NCI-H510A (cell line): ENCODE results near the gene TEN1.
"Not testable (repeated sequence)": the region's sequence is repeated elsewhere in the genome, so short reads cannot be mapped to it uniquely, and the experiment has no call there.

Experiments used
- DNase-seq: peaks from one replicate; lab custom pipeline; 2025; lab: John Stamatoyannopoulos, UW

Gene TEN1, protein sequence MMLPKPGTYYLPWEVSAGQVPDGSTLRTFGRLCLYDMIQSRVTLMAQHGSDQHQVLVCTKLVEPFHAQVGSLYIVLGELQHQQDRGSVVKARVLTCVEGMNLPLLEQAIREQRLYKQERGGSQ

DNA sequence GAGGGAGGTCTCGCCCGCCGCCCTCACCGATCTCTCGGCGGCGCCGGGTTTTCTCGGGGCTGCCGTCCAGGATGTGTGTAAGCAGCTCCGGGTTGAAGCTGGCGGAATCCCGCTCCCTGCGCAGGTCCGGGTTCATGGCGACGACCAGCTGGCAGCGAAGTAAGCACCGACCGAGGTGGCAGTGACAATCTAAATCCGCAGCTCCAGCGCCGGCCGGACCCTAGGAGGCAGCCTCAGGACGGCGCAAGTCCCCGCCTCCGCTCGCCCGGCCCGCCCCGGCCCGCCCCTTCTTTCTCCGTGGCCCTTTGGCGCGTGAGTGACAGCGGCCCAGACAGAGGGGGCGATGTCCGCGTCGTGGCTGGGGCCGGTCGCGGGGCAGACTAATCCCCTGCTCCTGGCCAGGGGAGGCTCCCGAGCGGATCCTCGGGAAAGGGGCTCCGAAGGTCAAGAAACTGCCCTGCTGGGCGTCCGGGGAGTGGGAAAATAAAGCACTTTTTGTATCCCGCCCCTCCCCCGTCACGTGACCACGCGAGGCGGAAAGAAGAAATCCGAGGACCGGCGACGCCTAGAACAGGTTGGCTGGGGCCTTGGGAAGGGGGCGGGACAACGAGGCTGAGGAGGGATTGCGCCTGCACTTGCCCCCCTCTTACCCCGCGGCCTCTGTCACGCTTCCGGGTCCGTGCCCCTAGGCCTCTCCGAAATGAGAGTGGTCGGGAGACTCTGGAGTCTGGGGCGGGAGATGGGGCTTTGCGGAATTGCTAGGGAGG, at the start of gene TEN1, which contains the start of gene ACOX1:
TSS of gene TEN1 (plus strand) at position 303 of the 767 bp plus-strand sequence. CDS start 6,953 bp downstream, outside the sequence.
TSS of gene ACOX1 (minus strand) at position 229 of the 767 bp plus-strand sequence. CDS start at position 136, 93 bp downstream.
- DNase-seq: peak; percentile 96

DNA sequence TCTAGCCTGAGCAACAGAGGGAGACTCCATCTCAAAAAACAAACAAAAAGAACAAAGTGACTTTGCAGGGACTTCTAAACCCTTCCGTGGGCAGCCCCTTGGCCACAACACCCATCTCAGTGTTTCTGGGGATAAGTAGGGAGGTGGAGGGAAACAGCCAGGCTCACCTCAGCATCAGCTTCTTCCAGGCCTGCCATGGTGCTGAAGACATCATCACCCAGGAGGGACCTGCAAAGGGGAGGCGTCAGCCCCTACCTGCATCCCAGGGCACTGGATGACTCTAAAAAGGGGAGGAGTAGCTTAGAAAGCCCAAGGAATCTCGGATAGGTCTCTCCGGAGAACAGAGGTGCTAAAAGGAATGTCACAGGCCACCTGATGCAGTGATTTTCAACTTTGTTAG, 48.0 kb upstream of the TEN1 start:
- DNase-seq: no peak

DNA sequence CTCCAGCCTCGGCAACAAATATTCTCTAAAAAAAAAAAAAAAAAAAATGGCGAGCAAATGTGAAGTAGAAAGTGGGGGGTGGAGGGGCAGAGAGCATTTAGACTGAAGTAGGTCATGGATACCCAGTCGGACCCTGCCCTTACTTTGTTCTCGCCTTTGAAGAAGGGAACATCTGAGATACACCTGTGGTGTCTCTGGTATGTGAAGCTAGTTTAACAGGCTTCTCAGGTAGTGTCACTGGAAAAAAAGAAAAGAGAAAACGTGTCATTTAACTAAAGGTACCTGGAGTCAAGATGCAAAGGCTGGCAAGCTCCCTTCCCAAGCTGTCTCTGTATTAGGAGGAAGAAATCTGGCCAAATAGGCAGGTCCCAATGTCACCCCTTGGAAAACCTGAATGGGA, 46.2 kb upstream of the TEN1 start:
- no peak for DNase-seq

DNA sequence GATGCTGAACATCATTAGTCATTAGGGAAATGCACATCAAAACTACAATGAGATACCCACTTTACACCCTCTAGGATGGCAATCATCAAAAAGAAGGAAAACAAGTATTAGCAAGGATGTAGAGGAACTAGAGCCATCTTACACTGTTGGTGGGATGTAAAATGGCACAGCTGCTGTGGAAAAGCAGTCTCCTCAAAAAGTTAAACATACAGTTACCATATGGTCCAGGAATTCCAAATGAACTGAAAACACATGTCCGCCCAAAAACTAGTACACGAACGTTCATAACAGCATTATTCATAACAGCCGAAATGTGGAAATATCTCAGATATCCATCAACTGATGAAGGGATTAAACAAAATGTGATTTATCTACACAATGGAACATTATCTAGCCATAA, 45.2 kb upstream of the TEN1 start:
- no peak for DNase-seq

DNA sequence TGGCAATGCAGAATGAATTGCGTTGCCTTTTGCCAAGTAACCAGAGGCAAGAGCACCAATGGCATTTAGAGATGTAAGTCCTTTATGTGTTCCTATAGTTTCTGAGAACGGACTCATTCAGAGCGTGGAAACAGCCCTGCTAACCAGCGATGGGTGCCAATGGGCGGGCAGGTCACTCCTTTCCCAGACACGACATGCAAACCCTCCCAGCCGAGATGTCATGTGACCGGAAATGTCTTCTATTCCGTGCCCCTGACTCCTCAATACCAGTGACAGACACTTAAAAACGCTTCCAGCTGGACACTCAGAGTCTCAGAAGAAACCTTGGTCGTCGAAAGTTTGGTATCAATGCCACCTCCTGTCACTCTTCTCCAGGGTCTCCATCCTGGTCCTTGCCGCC, 41.4 kb upstream of the TEN1 start:
- DNase-seq: no peak

DNA sequence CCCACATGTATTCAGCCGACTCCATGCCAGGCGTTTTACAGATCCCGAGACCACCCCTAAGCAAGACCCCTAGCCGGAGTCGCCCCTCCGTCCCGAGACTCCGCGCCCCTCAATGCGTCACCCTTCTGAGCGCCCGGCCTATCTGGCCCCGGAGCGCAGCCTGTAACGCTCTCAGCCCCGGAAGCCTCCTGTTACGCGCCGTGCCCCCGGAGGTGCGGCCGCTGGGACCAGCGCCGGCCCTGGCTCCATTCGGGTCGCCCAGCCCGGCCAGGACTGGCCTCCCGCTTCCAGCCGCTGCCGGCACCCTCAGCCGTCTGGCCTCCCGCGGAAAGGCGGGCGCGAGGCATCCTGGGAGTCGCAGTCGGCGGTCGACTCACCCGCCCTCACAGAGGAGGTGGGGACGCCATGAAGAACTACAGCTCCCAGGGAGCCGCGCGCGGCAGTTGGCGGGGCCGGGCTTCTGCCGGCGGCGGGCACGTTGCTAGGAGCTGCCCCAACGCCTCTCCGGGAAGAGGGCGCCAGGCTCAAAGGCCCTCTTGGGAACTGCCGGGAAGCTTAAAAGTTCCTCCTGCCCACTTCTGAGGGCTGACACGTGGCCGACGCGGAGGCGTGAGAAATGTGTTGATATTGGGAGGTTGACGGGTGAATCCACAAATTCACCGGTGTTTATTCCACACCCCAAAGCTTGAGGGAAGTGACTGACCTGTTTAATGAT, 38.2 kb upstream of the TEN1 start, which contains the start of gene FBF1:
TSS of gene FBF1 (minus strand) at position 316 of the 715 bp plus-strand sequence. CDS start 2,893 bp downstream, outside the sequence.
- DNase-seq: peak; percentile 95

DNA sequence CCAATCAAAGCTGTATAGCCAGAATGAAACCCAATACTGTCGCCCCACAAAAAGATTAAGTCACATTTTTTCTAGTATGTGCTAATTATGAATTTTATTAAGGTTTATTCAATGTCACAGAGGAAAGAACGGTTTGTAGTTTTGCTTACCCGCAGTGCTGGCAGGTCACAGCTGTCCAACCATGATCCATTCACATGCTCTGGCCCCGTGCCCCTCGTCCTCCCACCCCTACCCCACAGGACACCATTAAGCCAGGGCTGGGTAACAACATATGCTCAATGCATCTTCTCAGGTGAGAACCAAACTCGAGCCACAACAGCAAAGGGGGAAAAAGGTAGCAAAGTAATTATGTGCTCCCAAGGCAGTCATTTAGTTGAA, 37.6 kb upstream of the TEN1 start:
- no peak for DNase-seq

DNA sequence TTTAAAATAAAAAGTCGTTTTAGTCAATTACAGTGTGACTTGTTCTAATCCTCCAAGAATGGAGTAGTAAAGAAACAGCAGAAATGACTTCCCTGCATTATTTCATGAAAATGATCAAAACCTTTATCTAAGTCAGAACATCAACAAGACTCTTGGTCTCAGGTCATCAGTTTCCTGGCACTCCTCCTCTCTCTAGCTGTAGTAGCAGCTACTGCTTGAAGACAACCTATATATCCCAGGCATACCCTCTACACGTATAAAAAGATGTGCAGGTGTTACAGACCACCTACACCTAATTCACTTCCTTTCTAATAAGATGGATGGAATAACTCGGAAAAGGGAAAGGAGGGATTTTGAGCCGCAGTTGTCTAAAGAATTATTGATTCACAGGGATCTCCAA, 36.6 kb upstream of the TEN1 start:
- DNase-seq: no peak

DNA sequence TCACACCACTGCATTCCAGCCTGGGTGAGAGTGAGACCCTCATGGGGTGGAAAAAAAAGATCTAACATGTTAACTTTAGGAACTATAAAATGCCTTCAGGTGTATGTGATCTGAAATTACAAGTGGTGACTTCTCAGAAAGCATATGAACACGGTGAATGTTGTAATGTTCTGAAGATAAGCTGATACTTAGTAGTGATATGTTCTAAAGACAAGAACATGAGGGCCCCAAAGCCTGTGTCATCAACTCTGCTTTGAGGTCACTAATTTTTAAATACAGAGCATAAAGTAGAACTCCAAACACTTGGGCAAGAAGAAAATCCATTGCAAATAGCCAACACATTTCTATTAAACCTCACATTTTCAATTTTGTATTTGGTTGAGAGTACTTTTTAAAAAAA, 35.5 kb upstream of the TEN1 start:
- DNase-seq: no peak

DNA sequence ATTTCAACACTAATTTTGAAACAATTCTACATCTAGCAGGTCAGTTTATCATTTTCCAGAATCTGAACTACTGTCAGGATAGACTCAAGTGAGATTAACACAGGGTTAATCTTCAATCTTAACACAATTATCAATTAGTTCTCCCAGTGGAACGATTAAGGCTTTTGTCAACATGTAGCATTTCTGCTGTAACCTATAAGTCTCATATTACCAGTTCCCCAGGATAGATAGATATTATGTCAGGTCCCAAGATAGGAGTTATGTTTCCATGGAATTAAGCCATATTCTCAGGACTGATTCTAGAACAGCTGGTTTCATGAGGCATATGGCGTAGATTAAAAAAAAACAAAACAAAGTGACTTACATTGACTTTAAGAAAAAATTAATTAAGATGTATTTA, 33.8 kb upstream of the TEN1 start:
- DNase-seq: no peak

DNA sequence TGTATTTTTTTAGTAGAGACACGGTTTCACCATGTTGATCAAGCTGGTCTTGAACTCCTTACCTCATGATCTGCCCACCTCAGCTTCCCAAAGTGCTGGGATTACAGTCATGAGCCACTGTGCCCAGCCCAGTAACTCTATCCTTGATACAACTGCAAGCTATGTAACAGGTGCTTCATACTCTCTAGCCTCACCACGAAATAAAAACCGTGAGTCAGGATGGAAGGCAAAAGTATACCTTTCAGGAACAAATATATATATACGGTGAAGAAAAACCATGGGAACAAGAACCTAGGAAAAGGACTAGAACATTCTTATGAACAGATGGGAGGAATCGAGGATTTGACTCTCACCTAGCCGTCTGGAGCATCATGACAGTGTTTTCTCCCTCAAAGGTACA, 28.6 kb upstream of the TEN1 start:
- DNase-seq: no peak

DNA sequence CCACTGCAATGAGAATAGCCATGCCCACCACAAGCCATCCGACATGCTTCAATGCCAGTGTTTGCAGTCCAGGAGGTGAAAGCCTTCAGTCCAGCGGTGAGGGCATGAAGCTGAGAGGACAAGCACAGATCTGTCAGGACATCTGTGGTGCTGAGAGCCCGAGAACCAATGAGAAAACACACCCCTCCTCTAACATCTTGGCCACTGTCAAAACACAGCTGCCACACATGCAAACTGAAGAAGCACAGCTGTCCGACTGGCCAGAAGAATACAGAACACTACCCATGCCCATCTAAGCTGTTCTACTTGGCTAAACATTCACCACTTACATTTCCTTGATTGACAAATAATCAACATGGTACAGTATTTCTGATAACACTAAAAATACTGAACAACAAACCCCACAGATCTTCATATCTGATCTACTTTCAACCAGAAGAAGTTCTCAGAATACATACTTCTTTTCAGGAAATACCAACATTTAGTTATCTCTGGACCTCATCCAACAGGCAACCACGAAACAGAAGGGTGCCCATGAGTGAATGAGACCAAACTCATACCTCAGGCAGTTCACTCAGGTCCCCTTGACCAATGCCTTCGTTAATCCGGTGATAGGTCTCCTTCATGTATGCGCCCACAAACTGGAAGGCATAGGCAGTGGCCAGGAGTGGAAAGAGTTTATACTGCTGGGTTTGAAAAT, 28.0 kb upstream of the TEN1 start:
- DNase-seq: no peak

DNA sequence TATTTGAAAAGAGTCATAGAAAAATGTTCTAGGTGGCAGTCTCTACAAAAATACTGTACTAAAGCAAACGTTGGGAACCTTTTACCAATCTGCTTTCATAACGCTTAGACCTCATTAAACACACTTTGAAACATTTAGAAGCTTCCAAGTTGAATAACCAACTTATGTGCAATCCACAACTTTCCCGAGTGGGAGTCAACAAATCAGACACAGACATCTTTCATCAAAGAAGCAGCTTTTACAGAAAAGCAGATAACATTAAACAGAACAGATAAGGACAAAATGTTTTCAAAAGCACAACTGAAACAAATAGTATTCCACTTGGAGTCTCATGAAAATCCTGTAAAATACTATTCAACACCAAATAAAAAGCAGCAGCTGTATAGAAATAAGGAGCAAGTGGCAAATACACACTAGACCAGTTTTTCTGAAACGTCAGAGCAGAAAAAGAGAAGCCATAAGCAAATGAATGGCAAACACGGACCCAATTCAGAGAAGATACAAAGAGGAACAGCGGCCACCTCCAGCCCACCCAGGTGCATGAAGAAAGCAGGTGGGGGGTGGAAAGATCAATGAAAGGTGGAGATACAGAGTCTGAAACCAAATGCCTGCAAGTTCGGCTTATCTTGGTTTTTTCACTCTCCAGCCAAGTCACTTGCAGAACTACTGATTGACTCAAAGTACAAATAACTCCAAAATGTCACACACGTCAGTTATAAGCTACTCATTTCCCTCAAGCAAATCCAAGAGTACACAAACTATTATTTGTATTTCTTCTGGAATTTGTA, 19.8 kb upstream of the TEN1 start:
- no peak for DNase-seq

DNA sequence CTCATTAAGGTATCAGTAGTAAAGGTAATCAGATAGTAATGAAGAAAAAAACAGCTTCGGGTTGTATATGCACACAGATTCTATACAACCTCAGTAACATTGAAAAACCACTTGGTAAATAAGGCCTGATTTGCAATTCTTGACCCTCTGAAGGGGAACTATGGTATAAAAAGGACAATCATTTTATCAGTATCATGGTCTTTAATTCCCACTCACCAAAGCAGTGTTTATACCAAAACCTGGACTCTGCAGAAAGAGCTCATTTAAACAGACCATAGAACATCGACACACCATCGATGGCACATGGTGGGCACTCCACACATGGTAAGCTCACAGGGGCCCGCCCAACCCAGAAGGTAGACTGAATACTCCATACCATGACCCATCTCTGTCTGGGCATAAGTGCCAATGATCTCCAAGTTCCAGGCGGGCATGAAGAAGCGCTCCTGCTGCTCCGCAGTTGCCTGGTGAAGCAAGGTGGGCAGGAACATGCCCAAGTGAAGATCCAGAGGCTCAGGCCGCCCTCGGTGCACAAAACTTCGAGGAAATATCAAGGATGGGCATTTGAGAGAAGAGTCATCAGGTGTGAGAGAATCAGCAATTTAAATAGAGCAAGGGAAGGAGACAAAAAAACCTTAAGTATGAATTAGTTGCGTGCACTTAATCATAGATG, 19.1 kb upstream of the TEN1 start:
- DNase-seq: no peak

DNA sequence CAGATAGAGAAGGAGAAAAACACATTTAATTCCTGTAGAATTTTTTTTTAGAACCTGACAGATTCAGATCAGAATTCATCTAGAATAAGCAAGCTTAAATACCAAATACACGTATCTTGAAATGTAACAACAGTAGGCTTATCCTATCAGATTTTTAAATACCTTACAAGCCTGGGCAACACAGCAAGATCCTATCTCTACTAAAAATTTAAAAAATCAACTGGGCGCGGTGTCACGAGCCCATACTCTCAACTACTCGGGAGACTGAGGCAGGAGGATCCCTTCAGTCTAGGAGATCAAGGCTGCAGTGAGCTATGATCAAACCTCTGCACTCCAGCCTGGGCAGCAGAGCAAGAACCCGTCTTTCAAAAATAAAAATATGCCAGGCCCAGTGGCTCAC, 13.6 kb upstream of the TEN1 start:
- no peak for DNase-seq

DNA sequence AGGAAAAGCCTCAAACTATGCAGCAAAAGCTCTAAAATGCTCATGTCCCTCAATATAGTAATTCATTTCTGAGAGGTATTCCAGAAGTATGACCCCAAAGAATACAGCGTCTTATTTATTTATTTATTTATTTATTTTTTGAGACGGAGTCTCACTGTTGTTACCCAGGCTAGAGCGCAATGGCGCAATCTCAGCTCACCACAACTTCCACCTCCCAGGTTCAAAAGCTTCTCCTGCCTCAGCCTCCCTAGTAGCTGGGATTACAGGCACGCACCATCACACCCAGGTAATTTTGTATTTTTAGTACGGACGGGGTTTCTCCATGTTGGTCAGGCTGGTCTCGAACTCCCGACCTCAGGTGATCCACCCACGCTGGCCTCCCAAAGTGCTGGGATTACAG, 10.0 kb upstream of the TEN1 start:
- not testable (repeated sequence) for DNase-seq

DNA sequence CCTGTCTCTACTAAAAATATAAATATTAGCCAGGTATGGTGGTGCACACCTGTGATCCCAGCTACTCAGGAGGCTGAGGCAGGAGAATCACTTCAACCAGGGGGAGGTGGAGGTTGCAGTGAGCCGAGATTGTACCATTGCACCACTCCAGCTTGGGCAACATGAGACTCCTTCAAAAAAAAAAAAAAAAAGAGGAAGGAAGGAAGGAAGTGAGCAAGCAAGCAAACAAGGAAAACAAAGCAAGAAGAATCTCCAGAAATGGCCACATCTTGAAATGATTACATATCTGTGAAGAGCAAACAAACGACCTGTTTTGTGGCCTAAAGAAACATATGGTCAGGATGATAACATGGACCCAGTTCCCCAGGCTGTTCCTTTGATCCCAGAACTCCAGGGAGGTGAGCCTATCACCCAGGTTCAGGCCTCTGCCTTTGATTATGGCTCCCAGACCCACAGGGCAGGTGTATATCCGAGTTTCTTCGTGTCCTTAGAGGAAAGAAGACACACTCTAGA, 9.0 kb upstream of the TEN1 start:
- DNase-seq: no peak

DNA sequence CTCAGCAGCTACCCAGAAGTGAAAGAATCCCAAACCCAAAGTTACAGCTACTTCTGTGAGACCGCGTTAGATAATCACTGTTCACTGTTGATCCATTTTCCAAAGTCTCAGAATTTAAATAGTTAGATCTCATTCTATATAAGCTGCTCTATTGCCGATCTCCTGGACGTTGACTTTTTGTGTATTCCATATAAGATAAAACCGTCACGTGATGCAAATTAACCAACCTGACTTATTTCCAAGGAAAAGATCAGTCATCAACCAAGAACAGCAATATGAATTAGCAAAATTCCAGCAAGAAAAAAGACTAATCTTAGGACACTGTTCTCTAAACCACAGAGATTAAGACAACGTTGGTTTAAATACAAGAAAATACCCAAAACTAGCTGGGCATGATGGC, 8.4 kb upstream of the TEN1 start:
- DNase-seq: no peak

DNA sequence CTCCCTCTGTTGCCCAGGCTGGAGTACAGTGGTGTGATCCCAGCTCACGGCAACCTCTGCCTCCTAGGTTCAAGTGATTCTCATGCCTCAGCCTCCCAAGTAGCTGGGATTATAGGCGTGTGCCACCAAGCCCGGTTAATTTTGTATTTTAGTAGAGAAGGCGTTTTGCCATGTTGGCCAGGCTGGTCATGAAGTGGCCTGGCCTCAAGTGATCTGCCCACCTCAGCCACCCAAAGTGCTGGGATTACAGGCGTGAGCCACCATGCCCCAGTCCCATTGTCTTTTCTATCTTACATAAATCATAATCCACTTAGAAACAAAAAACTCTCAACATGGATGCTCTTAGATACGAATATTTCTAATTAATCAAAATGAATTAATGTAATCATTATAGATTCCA, 3.9 kb upstream of the TEN1 start:
- DNase-seq: not testable (repeated sequence)

DNA sequence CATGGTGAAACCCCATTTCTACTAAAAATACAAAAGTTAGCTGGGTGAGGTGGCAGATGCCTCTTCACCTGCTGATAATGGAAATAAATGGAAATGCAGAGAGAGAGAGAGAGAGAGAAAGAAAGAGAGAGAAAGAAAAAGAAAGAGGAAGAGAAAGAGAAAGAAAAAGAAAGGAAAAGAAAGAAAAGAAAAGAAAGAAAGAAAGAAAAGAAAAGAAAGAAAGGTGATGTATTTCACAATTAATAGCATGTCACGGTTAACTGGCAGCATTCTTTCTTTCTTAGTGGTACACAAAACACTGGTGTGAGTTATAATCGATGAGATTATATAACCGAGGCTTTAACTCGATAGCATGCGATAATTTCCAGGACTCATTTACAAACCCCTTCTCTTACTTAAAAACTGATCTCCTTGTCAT, 3.3 kb upstream of the TEN1 start:
- DNase-seq: no peak
